K562 (cell line): ENCODE measurements around the gene LRP1B. TPM values are rescaled to one million over a fixed set of nuclear protein-coding genes. Genes with fewer than 3 reads are reported as not detected.

Source experiments
- ATAC-seq: fragments of 200-7000 bp; cut with Tn5 transposase; 3 replicates; pipeline ENCODE4 v1.9.1; 2020; ENCODE audit warnings: moderate library complexity
- BruUV-seq: library from RNA; stranded (reverse); fragments of 400-500 nt; replicated peaks from 2 replicates; lab custom pipeline; 2021; lab: Mats Ljungman, UMichigan
- CTCF ChIA-PET: fragments of 300-600 bp; formaldehyde crosslinking; extraction: SDS; loops from one replicate; lab custom pipeline; 2021; ENCODE audit warnings: low intra/inter-chr PET ratio; lab: Yijun Ruan, JAX
- POLR2A ChIA-PET: fragments of 300-600, 350-650 bp; sonication (Branson Sonifier 250); formaldehyde crosslinking; extraction: SDS; loops from one replicate; lab custom pipeline; 2021; ENCODE audit warnings: antibody characterized with exemption, inconsistent platforms; lab: Yijun Ruan, JAX
- DNase-seq, 4 experiments: peaks; one replicate each; pipeline versions ENCODE4 v3.0.0 to v3.0.0-alpha.2; 2011 to 2018; ENCODE audit warnings: low spot score in 3 of 4, mixed read lengths in 3 of 4; ENCODE audit errors: extremely low read depth in 1 of 4
- FAIRE-seq: peaks from 2 replicates; lab custom pipeline; 2011; peaks lifted over from hg19 to GRCh38; lab: Jason Lieb, UNC
- H2AFZ ChIP-seq: 2 replicates; pipeline ENCODE4 v1.6.0; 2011; ENCODE audit warnings: low read depth, low read length, control low read depth, inconsistent platforms
- H3K27ac ChIP-seq: fragments of 200-600 bp; 3 replicates; pipeline ENCODE4 v1.8.0; 2011; ENCODE audit warnings: low read depth, mild to moderate bottlenecking, control low read depth, inconsistent platforms, low read length, moderate library complexity, mixed read lengths; ENCODE audit errors: extremely low read depth
- H3K27me3 ChIP-seq, 2 experiments: fragments of 300-600 bp in 1 of 2; 2 replicates in 1 of 2; 3 replicates in 1 of 2; pipeline versions ENCODE4 v1.6.0 to v1.8.0; 2011; ENCODE audit warnings: inconsistent platforms in 2 of 2, low read length in 2 of 2, mild to moderate bottlenecking in 1 of 2, mixed read lengths in 1 of 2, moderate library complexity in 1 of 2; ENCODE audit not compliant: control insufficient read depth in 2 of 2, insufficient read depth in 2 of 2
- H3K36me3 ChIP-seq: fragments of 300-600 bp; 3 replicates; pipeline ENCODE4 v1.8.0; 2011; ENCODE audit warnings: mild to moderate bottlenecking, low read length, inconsistent platforms; ENCODE audit not compliant: control insufficient read depth, insufficient read depth
- H3K4me1 ChIP-seq, 2 experiments: fragments of 200-600 bp in 1 of 2; replicated peaks in 1 of 2; 2 replicates in 1 of 2; 3 replicates in 1 of 2; pipeline versions ENCODE4 v1.5.1 to v1.8.0; 2011; ENCODE audit warnings: inconsistent platforms in 2 of 2, low read length in 2 of 2, mild to moderate bottlenecking in 1 of 2, mixed read lengths in 1 of 2, moderate library complexity in 1 of 2; ENCODE audit not compliant: control insufficient read depth in 2 of 2, insufficient read depth in 2 of 2
- H3K4me2 ChIP-seq: 2 replicates; pipeline ENCODE4 v1.6.1; 2011; ENCODE audit warnings: low read length, control low read depth, inconsistent platforms, mixed read lengths; ENCODE audit not compliant: insufficient read depth
- H3K4me3 ChIP-seq: fragments of 200-600 bp; sonication (generic), shearing (Covaris generic); 2 replicates; pipeline ENCODE4 v1.5.1; 2016; ENCODE audit warnings: control low read depth, inconsistent platforms
- H3K79me2 ChIP-seq: fragments of 200-600 bp; 3 replicates; pipeline ENCODE4 v1.8.0; 2011; ENCODE audit warnings: low read length, inconsistent platforms; ENCODE audit not compliant: control insufficient read depth, insufficient read depth
- H3K9ac ChIP-seq, 2 experiments: 2 replicates each; pipeline versions ENCODE4 v1.6.0 to v1.6.1; 2011; ENCODE audit warnings: low read depth in 2 of 2, low read length in 2 of 2, control low read depth in 1 of 2, inconsistent platforms in 1 of 2, mild to moderate bottlenecking in 1 of 2, mixed read lengths in 1 of 2; ENCODE audit not compliant: insufficient read depth in 1 of 2
- H3K9me1 ChIP-seq: one replicate; pipeline ENCODE4 v1.6.0; 2011; ENCODE audit warnings: inconsistent platforms, mild to moderate bottlenecking, low read length, moderate library complexity; ENCODE audit not compliant: control insufficient read depth, insufficient read depth
- H3K9me3 ChIP-seq: replicated peaks from 2 replicates; pipeline ENCODE4 v1.5.1; 2011; ENCODE audit warnings: low read depth, low read length, inconsistent platforms; ENCODE audit not compliant: control insufficient read depth, insufficient read depth
- H4K20me1 ChIP-seq: replicated peaks from 2 replicates; pipeline ENCODE4 v1.6.1; 2011; ENCODE audit warnings: low read length, inconsistent platforms, mixed read lengths; ENCODE audit not compliant: control insufficient read depth, insufficient read depth
- CEBPZ ChIP-seq: fragments of 150-350 bp; IDR thresholded peaks from 2 replicates; pipeline ENCODE4 v1.6.1; 2014; ENCODE audit warnings: low read depth, mild to moderate bottlenecking, low read length, borderline replicate concordance
- KLF1 ChIP-seq: fragments of 450-650 bp; IDR thresholded peaks from 2 replicates; pipeline ENCODE4 v1.6.1; 2016; ENCODE audit warnings: missing genetic modification characterization, missing compliant biosample characterization
- NR2C2 ChIP-seq, 2 experiments: fragments of 200-800 bp in 1 of 2; sonication (Bioruptor generic) in 1 of 2; sonication (generic) in 1 of 2; formaldehyde crosslinking in 1 of 2; IDR thresholded peaks; 2 replicates each; pipeline versions ENCODE4 v1.6.1 to v1.8.0; 2016 to 2022; ENCODE audit warnings: mild to moderate bottlenecking in 1 of 2, missing compliant biosample characterization in 1 of 2, missing genetic modification characterization in 1 of 2, missing genetic modification reagents in 1 of 2
- POLR2B ChIP-seq: fragments of 450-650 bp; IDR thresholded peaks from 2 replicates; pipeline ENCODE4 v1.6.1; 2018; ENCODE audit warnings: low read depth; ENCODE audit not compliant: partially characterized antibody
- SAFB ChIP-seq: fragments of 200-400 bp; formaldehyde crosslinking; IDR thresholded peaks from 2 replicates; pipeline ENCODE4 v1.6.1; 2017; ENCODE audit warnings: low read depth, low read length, borderline replicate concordance
- TFAM ChIP-seq: fragments of 250-450 bp; sonication (Bioruptor Pico); conservative IDR thresholded peaks from 2 replicates; pipeline ENCODE4 v1.5.0; 2021; ENCODE audit warnings: mild to moderate bottlenecking, moderate library complexity
- ZNF780A ChIP-seq: fragments of 250-450 bp; sonication (Bioruptor Pico); IDR thresholded peaks from 2 replicates; pipeline ENCODE4 v1.5.0; 2021; ENCODE audit warnings: mild to moderate bottlenecking
- in situ Hi-C: fragments of 300-500 bp; cut with MboI; formaldehyde crosslinking; loops from 4 replicates; pipeline ENCODE4 v1.15.0; 2018; ENCODE audit warnings: inconsistent platforms, mixed read lengths
- intact Hi-C: fragments of 100-400 bp; cut with micrococcal nuclease; formaldehyde crosslinking; loops from 2 replicates; pipeline ENCODE4 v1.14.2; 2022
- polyA plus RNA-seq, 8 experiments: library from polyadenylated mRNA; depleted of rRNA in 4 of 8; stranded (reverse) in 5 of 8; unstranded in 3 of 8; fragments of >200 nt; fragmentation: Nextera tagmentation in 2 of 8; fragmentation: Illumina TruSeq in 1 of 8; extraction: Ambion mirVana in 2 of 8; extraction: Trizol in 1 of 8; gene quantifications; 2 replicates each; pipeline versions ENCODE4 v1.2.1 to v1.2.3, GENCODE V29; 2011 to 2014; ENCODE audit warnings: inconsistent platforms in 1 of 8, missing spikeins in 1 of 8
- total RNA-seq, 7 experiments: library from RNA; depleted of rRNA in 6 of 7; stranded (reverse); fragments of >200 nt in 6 of 7; fragmentation: Illumina TruSeq in 2 of 7; extraction: Trizol in 2 of 7; gene quantifications; 2 replicates each; pipeline versions ENCODE4 v1.2.1 to v1.2.3, GENCODE V29; 2011 to 2021; ENCODE audit warnings: low replicate concordance in 1 of 7
- TF ChIP-seq, protein P1 (sequence below), 2 experiments: fragments of 450-650 bp in 1 of 2; sonication (generic) in 1 of 2; formaldehyde crosslinking in 1 of 2; IDR thresholded peaks; 2 replicates each; pipeline versions ENCODE4 v1.7.1 to v1.9.0; 2016 to 2022; ENCODE audit warnings: inconsistent platforms in 1 of 2, mild to moderate bottlenecking in 1 of 2, missing genetic modification reagents in 1 of 2

Gene LRP1B
- total and polyA plus RNA-seq, 9 of the 15 experiments (the other 6 are each of a cell fraction or from before 2014, with no cell fraction given), result not detected

- intact Hi-C loops (no loop called here), in situ Hi-C loops (no loop called here)
- H4K20me1 ChIP-seq, result no peaks in the 10 kb centered on the region
- H3K4me1 ChIP-seq, result no peaks in the 10 kb centered on the region
- POLR2A ChIA-PET, result no interaction called here
- no peak overlapping the region for H3K4me2 ChIP-seq
- BruUV-seq, result no TSS peak
- H3K9me1 ChIP-seq, result no peaks in the 10 kb centered on the region
- H3K9me3 ChIP-seq, result no peaks in the 10 kb centered on the region
- no peaks in the 10 kb centered on the region for H3K36me3 ChIP-seq
- ATAC-seq (no peak), DNase-seq (no peak), FAIRE-seq (no peak)
- H3K79me2 ChIP-seq, result no peaks in the 10 kb centered on the region
- no peak overlapping the region for H3K4me3 ChIP-seq
- H2AFZ ChIP-seq, result no peak overlapping the region
- TF ChIP-seq SAFB, result no peak
- no peak for TF ChIP-seq NR2C2 (CRISPR knock-in tag; IDR thresholded peaks at IDR 0.05)
- TF ChIP-seq NR2C2 (tag; IDR thresholded peaks at IDR 0.05), result no peak
- TF ChIP-seq KLF1 (tag), result no peak
- TF ChIP-seq, protein P1, sequence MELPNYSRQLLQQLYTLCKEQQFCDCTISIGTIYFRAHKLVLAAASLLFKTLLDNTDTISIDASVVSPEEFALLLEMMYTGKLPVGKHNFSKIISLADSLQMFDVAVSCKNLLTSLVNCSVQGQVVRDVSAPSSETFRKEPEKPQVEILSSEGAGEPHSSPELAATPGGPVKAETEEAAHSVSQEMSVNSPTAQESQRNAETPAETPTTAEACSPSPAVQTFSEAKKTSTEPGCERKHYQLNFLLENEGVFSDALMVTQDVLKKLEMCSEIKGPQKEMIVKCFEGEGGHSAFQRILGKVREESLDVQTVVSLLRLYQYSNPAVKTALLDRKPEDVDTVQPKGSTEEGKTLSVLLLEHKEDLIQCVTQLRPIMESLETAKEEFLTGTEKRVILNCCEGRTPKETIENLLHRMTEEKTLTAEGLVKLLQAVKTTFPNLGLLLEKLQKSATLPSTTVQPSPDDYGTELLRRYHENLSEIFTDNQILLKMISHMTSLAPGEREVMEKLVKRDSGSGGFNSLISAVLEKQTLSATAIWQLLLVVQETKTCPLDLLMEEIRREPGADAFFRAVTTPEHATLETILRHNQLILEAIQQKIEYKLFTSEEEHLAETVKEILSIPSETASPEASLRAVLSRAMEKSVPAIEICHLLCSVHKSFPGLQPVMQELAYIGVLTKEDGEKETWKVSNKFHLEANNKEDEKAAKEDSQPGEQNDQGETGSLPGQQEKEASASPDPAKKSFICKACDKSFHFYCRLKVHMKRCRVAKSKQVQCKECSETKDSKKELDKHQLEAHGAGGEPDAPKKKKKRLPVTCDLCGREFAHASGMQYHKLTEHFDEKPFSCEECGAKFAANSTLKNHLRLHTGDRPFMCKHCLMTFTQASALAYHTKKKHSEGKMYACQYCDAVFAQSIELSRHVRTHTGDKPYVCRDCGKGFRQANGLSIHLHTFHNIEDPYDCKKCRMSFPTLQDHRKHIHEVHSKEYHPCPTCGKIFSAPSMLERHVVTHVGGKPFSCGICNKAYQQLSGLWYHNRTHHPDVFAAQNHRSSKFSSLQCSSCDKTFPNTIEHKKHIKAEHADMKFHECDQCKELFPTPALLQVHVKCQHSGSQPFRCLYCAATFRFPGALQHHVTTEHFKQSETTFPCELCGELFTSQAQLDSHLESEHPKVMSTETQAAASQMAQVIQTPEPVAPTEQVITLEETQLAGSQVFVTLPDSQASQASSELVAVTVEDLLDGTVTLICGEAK (IDR thresholded peaks at IDR 0.05), result no peak
- TF ChIP-seq, protein P1 (CRISPR knock-in tag; IDR thresholded peaks at IDR 0.05), result no peak
- no peak for TF ChIP-seq ZNF780A (CRISPR knock-in tag)
- TF ChIP-seq POLR2B, result no peak
- TF ChIP-seq CEBPZ, result no peak
- no peak for TF ChIP-seq TFAM (CRISPR knock-in tag)
- CTCF ChIA-PET, result no interaction called here
- no peaks in the 10 kb centered on the region for H3K27me3 ChIP-seq
- H3K9ac ChIP-seq, result no peak overlapping the region
- no peak overlapping the region for H3K27ac ChIP-seq
These were observed 1355.4 kb downstream of the LRP1B start for GRCh38 chr2:140775411-140775810.
